PC-9 (cell line): ENCODE data around the gene ELAVL1. TPM values are rescaled to one million over a fixed set of nuclear protein-coding genes. Genes with fewer than 3 reads are reported as not detected.

Experiments
- BruUV-seq: library from RNA; stranded (reverse); fragments of 400-500 nt; replicated peaks from 2 replicates; lab custom pipeline; 2021; lab: Mats Ljungman, UMichigan
- CTCF ChIA-PET: fragments of 300-600 bp; sonication (Branson Sonifier 250); formaldehyde crosslinking; loops from one replicate; lab custom pipeline; 2022; ENCODE audit warnings: antibody characterized with exemption; lab: Charles Lee
- POLR2A ChIA-PET: fragments of 300-600 bp; sonication (Branson Sonifier 250); formaldehyde crosslinking; loops from one replicate; lab custom pipeline; 2022; ENCODE audit warnings: antibody characterized with exemption; ENCODE audit not compliant: unreplicated experiment; lab: Charles Lee
- DNase-seq, 2 experiments: peaks; one replicate each; pipeline versions ENCODE4 v3.0.0 to v3.0.0-alpha.2; 2015 to 2022; ENCODE audit warnings: mixed read lengths in 1 of 2
- H2AFZ ChIP-seq: fragments of 200-600 bp; sonication (generic); 2 replicates; pipeline ENCODE4 v1.8.1; 2017; ENCODE audit warnings: antibody characterized with exemption
- H3F3A ChIP-seq: fragments of 200-600 bp; sonication (generic); 2 replicates; pipeline ENCODE4 v1.8.1; 2017; ENCODE audit warnings: antibody characterized with exemption, mild to moderate bottlenecking, low read depth; ENCODE audit not compliant: insufficient read depth
- H3K27ac ChIP-seq: fragments of 200-600 bp; sonication (generic); 2 replicates; pipeline ENCODE4 v1.6.1; 2016; ENCODE audit warnings: mixed run types
- H3K27me3 ChIP-seq: fragments of 200-600 bp; sonication (generic); 2 replicates; pipeline ENCODE4 v1.6.1; 2016; ENCODE audit warnings: low read depth, mixed run types; ENCODE audit not compliant: insufficient read depth
- H3K36me3 ChIP-seq: fragments of 200-600 bp; sonication (generic); 2 replicates; pipeline ENCODE4 v1.6.1; 2016; ENCODE audit warnings: low read depth, mixed run types
- H3K4me1 ChIP-seq: fragments of 200-600 bp; sonication (generic); replicated peaks from 2 replicates; pipeline ENCODE4 v1.6.1; 2016; ENCODE audit warnings: mixed run types; ENCODE audit not compliant: insufficient read depth
- H3K4me2 ChIP-seq: fragments of 200-600 bp; sonication (generic); 2 replicates; pipeline ENCODE4 v1.6.1; 2017; ENCODE audit warnings: mixed run types
- H3K4me3 ChIP-seq: fragments of 200-600 bp; sonication (generic); 2 replicates; pipeline ENCODE4 v1.6.1; 2016; ENCODE audit warnings: mixed run types
- H3K79me2 ChIP-seq: fragments of 200-600 bp; sonication (generic); 2 replicates; pipeline ENCODE4 v1.6.1; 2017; ENCODE audit warnings: low read depth, mixed run types
- H3K9me2 ChIP-seq: fragments of 200-600 bp; sonication (generic); 2 replicates; pipeline ENCODE4 v1.8.1; 2017; ENCODE audit warnings: mild to moderate bottlenecking; ENCODE audit not compliant: insufficient read depth
- H3K9me3 ChIP-seq: fragments of 200-600 bp; sonication (generic); 2 replicates; pipeline ENCODE4 v1.8.1; 2016; ENCODE audit warnings: low read depth; ENCODE audit not compliant: insufficient read depth
- H4K20me1 ChIP-seq: fragments of 200-600 bp; sonication (generic); 2 replicates; pipeline ENCODE4 v1.8.1; 2017; ENCODE audit not compliant: insufficient read depth
- EZH2 ChIP-seq: fragments of 200-600 bp; sonication (generic); IDR thresholded peaks from 2 replicates; pipeline ENCODE4 v1.8.0; 2017; ENCODE audit warnings: antibody characterized with exemption, low read depth
- intact Hi-C: fragments of 100-400 bp; cut with micrococcal nuclease; formaldehyde crosslinking; loops from one replicate; pipeline ENCODE4 v1.10.0; 2022; ENCODE audit not compliant: unreplicated experiment
- total RNA-seq: library from RNA; stranded (reverse); gene quantifications from 2 replicates; pipeline ENCODE4 v1.2.3, GENCODE V29; 2021
- TF ChIP-seq, protein P1 (sequence below): fragments of 200-600 bp; sonication (generic); conservative IDR thresholded peaks from 2 replicates; pipeline ENCODE4 v1.6.1; 2017; ENCODE audit warnings: mixed run types, antibody characterized with exemption, mild to moderate bottlenecking, moderate library complexity

Gene ELAVL1
- total RNA-seq, 1 experiment from 2014 or later, result 108 TPM

DNA sequence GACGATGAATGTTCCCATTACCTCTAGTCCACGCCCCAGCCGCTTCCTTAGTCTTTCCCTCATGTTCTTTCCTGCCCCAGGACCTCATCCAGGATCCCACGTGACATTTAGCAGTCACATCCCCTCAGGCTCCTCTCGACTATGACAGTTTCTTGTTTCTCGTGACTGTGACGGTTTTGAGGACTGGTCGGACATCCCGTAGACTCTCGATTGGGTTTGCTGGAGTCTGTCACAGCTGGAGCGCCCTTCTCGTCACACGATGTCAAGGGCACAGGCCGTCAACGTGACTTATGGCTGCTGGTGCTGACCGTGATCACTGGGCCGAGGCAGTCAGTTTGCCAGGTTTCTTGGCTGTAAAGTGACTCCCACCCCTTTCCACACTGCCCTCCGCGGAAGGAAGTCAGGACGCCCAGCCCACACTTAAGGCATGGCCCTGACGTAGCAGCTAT is 22.8 kb downstream of the ELAVL1 start:
- Histone ChIP-seq H3K9me2 (no peaks in the 10 kb centered on the region), H3K36me3 (peaks cover 2% of the 10 kb centered on the region; the same call in 1 of the 2 replicates), H4K20me1 (peaks cover 70% of the 10 kb centered on the region), H3F3A (peaks cover 17% of the 10 kb centered on the region), H3K27me3 (no peaks in the 10 kb centered on the region), H3K9me3 (no peaks in the 10 kb centered on the region), H2AFZ (no peak overlapping the region), H3K27ac (no peak overlapping the region), H3K4me1 (peaks cover 18% of the 10 kb centered on the region), H3K4me3 (no peak overlapping the region), H3K79me2 (peaks cover 53% of the 10 kb centered on the region), H3K4me2 (no peak overlapping the region)
- intact Hi-C loops, result no loop called here
- DNase-seq, result no peak
- no peak for TF ChIP-seq EZH2
- TF ChIP-seq, protein P1, sequence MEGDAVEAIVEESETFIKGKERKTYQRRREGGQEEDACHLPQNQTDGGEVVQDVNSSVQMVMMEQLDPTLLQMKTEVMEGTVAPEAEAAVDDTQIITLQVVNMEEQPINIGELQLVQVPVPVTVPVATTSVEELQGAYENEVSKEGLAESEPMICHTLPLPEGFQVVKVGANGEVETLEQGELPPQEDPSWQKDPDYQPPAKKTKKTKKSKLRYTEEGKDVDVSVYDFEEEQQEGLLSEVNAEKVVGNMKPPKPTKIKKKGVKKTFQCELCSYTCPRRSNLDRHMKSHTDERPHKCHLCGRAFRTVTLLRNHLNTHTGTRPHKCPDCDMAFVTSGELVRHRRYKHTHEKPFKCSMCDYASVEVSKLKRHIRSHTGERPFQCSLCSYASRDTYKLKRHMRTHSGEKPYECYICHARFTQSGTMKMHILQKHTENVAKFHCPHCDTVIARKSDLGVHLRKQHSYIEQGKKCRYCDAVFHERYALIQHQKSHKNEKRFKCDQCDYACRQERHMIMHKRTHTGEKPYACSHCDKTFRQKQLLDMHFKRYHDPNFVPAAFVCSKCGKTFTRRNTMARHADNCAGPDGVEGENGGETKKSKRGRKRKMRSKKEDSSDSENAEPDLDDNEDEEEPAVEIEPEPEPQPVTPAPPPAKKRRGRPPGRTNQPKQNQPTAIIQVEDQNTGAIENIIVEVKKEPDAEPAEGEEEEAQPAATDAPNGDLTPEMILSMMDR, result no peak
- BruUV-seq, result no TSS peak
- CTCF ChIA-PET, result no interaction called here
- POLR2A ChIA-PET, result no interaction called here

DNA sequence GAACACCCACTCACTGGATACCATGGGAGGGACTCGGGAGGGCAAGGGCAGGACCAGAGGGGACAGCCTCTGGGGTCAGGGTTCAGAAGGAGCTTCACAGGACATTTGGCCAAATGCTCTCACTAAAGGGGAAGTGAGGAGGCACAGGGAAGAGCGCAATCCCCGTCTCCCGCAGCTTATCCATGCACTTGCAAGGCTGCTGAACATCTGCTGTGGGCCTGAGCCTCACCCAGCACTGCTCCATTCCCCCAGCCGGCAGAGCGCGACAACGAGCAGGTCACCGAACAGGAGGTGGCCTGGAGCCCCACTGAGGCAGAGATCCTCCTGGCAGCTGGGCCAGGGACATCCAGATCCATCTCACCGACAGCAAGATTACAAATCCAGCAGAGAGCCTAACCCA is 23.3 kb downstream of the ELAVL1 start:
- Histone ChIP-seq H3K79me2 (peaks cover 48% of the 10 kb centered on the region), H3K27ac (no peak overlapping the region)

DNA sequence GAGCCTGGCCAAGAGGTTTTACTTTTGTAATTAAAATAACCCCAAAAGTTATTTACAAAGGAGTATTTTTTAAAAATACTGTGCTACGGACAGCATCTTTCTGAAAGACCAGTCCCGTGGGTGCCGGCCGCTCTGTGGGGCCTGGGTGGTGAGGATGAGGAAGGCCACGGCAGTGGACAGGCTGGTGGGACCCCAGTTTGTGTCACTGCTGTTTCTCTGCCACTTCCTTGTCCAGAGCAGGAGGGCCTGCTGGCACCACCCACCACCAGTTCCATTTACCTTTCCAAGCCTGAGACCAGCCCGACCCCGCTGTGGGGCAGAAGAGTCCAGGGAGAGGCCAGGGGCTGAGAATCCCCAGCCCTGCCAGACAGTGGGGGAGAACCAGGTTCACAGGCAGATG is 23.8 kb downstream of the ELAVL1 start:
- Histone ChIP-seq H3K9me3 (no peaks in the 10 kb centered on the region), H3K9me2 (no peaks in the 10 kb centered on the region), H3K36me3 (0 out of 2 replicates have a peak, but pooled peaks cover 5% of the 10 kb centered on the region), H3F3A (peaks cover 8% of the 10 kb centered on the region), H3K27me3 (no peaks in the 10 kb centered on the region), H3K4me1 (peaks cover 8% of the 10 kb centered on the region), H3K79me2 (peaks cover 46% of the 10 kb centered on the region), H4K20me1 (peaks cover 69% of the 10 kb centered on the region), H3K27ac (no peak overlapping the region), H3K4me2 (no peak overlapping the region), H3K4me3 (no peak overlapping the region), H2AFZ (no peak overlapping the region)
- BruUV-seq, result no TSS peak
- DNase-seq, result no peak
- ChIA-PET POLR2A (no interaction called here), CTCF (no interaction called here)
- intact Hi-C loops, result no loop called here
- TF ChIP-seq EZH2, result no peak
- TF ChIP-seq, protein P1, result no peak

More for the DNA sequence above, 23.3 kb downstream of the ELAVL1 start:
- 0 out of 2 replicates have a peak, but pooled peaks cover 2% of the 10 kb centered on the region for H3K36me3 ChIP-seq
- no peaks in the 10 kb centered on the region for H3K9me2 ChIP-seq
- H3K4me1 ChIP-seq, result peaks cover 12% of the 10 kb centered on the region
- H3K4me3 ChIP-seq, result no peak overlapping the region
- no peaks in the 10 kb centered on the region for H3K9me3 ChIP-seq
- H4K20me1 ChIP-seq, result peaks cover 70% of the 10 kb centered on the region
- peaks cover 11% of the 10 kb centered on the region for H3F3A ChIP-seq
- H2AFZ ChIP-seq, result no peak overlapping the region
- H3K4me2 ChIP-seq, result no peak overlapping the region
- no TSS peak for BruUV-seq
- ChIA-PET POLR2A (no interaction called here), CTCF (no interaction called here)
- intact Hi-C loops, result no loop called here
- DNase-seq, result no peak
- H3K27me3 ChIP-seq, result no peaks in the 10 kb centered on the region
- no peak for TF ChIP-seq EZH2
- TF ChIP-seq, protein P1, result no peak
